Endothelial cell of umbilical vein (primary cell): ENCODE results near the gene STK16. TPM values are rescaled to one million over a fixed set of nuclear protein-coding genes. Genes with fewer than 3 reads are reported as not detected.

Experiments
- BruUV-seq: library from RNA; stranded (reverse); fragments of 400-500 nt; replicated peaks from 2 replicates; lab custom pipeline; 2021; lab: Mats Ljungman, UMichigan
- CTCF ChIA-PET: fragments of 300-600, 350-600 bp; sonication (Branson Sonifier 250); formaldehyde crosslinking; loops from one replicate; lab custom pipeline; 2021; ENCODE audit warnings: antibody characterized with exemption, inconsistent platforms; lab: Charles Lee
- POLR2A ChIA-PET: fragments of 300-600, 350-600 bp; sonication (Branson Sonifier 250); formaldehyde crosslinking; loops from one replicate; lab custom pipeline; 2021; ENCODE audit warnings: antibody characterized with exemption, inconsistent platforms; lab: Charles Lee
- DNase-seq: peaks from one replicate; pipeline ENCODE4 v3.0.0-alpha.2; 2011; ENCODE audit warnings: low read depth, low spot score
- FAIRE-seq: peaks from 2 replicates; lab custom pipeline; 2011; peaks lifted over from hg19 to GRCh38; lab: Jason Lieb, UNC
- H2AFZ ChIP-seq: 2 replicates; pipeline ENCODE4 v1.6.0; 2012; ENCODE audit warnings: low read depth, low read length, control low read depth, inconsistent platforms
- H3K27ac ChIP-seq: 2 replicates; pipeline ENCODE4 v1.5.1; 2011; ENCODE audit warnings: low read depth, mild to moderate bottlenecking, control low read depth, low read length, moderate library complexity; ENCODE audit not compliant: insufficient read depth
- H3K27me3 ChIP-seq, 2 experiments: 2 replicates each; pipeline versions ENCODE4 v1.6.0 to v1.6.1; 2011; ENCODE audit warnings: low read length in 2 of 2, mixed read lengths in 1 of 2; ENCODE audit not compliant: control insufficient read depth in 2 of 2, insufficient read depth in 2 of 2
- H3K36me3 ChIP-seq, 2 experiments: 2 replicates in 1 of 2; 3 replicates in 1 of 2; pipeline ENCODE4 v1.5.1; 2011; ENCODE audit warnings: low read length in 2 of 2, mild to moderate bottlenecking in 1 of 2, moderate library complexity in 1 of 2; ENCODE audit not compliant: control insufficient read depth in 2 of 2, insufficient read depth in 2 of 2; ENCODE audit errors: extremely low read depth in 1 of 2
- H3K4me1 ChIP-seq: 3 replicates; pipeline ENCODE4 v1.5.1; 2011; ENCODE audit warnings: mild to moderate bottlenecking, low read length; ENCODE audit not compliant: control insufficient read depth, insufficient read depth; ENCODE audit errors: extremely low read depth
- H3K4me2 ChIP-seq: 2 replicates; pipeline ENCODE4 v1.6.1; 2011; ENCODE audit warnings: low read length, control low read depth, mixed read lengths; ENCODE audit not compliant: insufficient read depth
- H3K4me3 ChIP-seq, 3 experiments: fragments of 200-600 bp in 1 of 3; sonication (generic), shearing (Covaris generic) in 1 of 3; replicated peaks in 1 of 3; 2 replicates each; pipeline ENCODE4 v1.5.1; 2011 to 2016; ENCODE audit warnings: control low read depth in 3 of 3, low read length in 3 of 3, mild to moderate bottlenecking in 2 of 3, inconsistent platforms in 1 of 3, low read depth in 1 of 3, moderate library complexity in 1 of 3; ENCODE audit not compliant: insufficient read depth in 1 of 3
- H3K79me2 ChIP-seq: 2 replicates; pipeline ENCODE4 v1.6.0; 2012; ENCODE audit warnings: low read length, inconsistent platforms; ENCODE audit not compliant: control insufficient read depth, insufficient read depth
- H3K9ac ChIP-seq: replicated peaks from 2 replicates; pipeline ENCODE3; 2011; ENCODE audit warnings: low read length, control low read depth; ENCODE audit not compliant: insufficient read depth; ENCODE audit errors: extremely low read depth
- H3K9me1 ChIP-seq: replicated peaks from 3 replicates; pipeline ENCODE4 v1.6.0; 2011; ENCODE audit warnings: mild to moderate bottlenecking, low read length; ENCODE audit not compliant: control insufficient read depth, insufficient read depth; ENCODE audit errors: extremely low read depth
- H3K9me3 ChIP-seq: replicated peaks from 2 replicates; pipeline ENCODE4 v1.5.1; 2012; ENCODE audit warnings: low read length, inconsistent platforms; ENCODE audit not compliant: control insufficient read depth, insufficient read depth
- H4K20me1 ChIP-seq: replicated peaks from 2 replicates; pipeline ENCODE3; 2011; ENCODE audit warnings: mild to moderate bottlenecking, low read length; ENCODE audit not compliant: control insufficient read depth, insufficient read depth; ENCODE audit errors: extremely low read depth
- JUN ChIP-seq: IDR thresholded peaks from 2 replicates; pipeline ENCODE4 v1.6.1; 2011; ENCODE audit warnings: borderline replicate concordance, low read depth; ENCODE audit not compliant: insufficient read length, insufficient read depth
- MYC ChIP-seq: IDR thresholded peaks from one replicate; pipeline ENCODE4 v1.6.1; 2011; ENCODE audit warnings: mild to moderate bottlenecking, low read depth, low read length
- POLR2A ChIP-seq: IDR thresholded peaks from 2 replicates; pipeline ENCODE4 v1.6.1; 2012; ENCODE audit warnings: low read depth, mild to moderate bottlenecking, control low read depth, low read length
- POLR2AphosphoS5 ChIP-seq: IDR thresholded peaks from 2 replicates; pipeline ENCODE4 v1.6.1; 2012; ENCODE audit warnings: low read depth, mild to moderate bottlenecking, control low read depth, low read length, moderate library complexity; ENCODE audit not compliant: insufficient read depth
- dilution Hi-C: fragments of 300-500 bp; cut with MboI; formaldehyde crosslinking; loops from one replicate; pipeline ENCODE4 v1.15.0; 2019; ENCODE audit warnings: low sequenced_read_pairs; ENCODE audit not compliant: extremely low pct_ligation_motif_present
- intact Hi-C: fragments of 100-400 bp; cut with micrococcal nuclease; formaldehyde crosslinking; loops from one replicate; pipeline ENCODE4 v1.10.0; 2022
- polyA plus RNA-seq, 4 experiments: library from polyadenylated mRNA; depleted of rRNA in 3 of 4; stranded (reverse) in 3 of 4; unstranded in 1 of 4; fragments of >200 nt; gene quantifications; 2 replicates each; pipeline versions ENCODE4 v1.2.1 to v1.2.3, GENCODE V29; 2011 to 2012; ENCODE audit warnings: missing spikeins in 1 of 4
- total RNA-seq: library from RNA; stranded (reverse); gene quantifications from 2 replicates; pipeline ENCODE4 v1.2.3, GENCODE V29; 2021
- TF ChIP-seq, protein P1 (sequence below): IDR thresholded peaks from 2 replicates; pipeline ENCODE4 v1.6.1; 2011; ENCODE audit not compliant: insufficient read depth, insufficient read length

The STK16 gene
- total and polyA plus RNA-seq, 2 donors (not counting 3 experiments of a cell fraction or from before 2014, with no cell fraction given), result 18.8 to 63.2 TPM

DNA sequence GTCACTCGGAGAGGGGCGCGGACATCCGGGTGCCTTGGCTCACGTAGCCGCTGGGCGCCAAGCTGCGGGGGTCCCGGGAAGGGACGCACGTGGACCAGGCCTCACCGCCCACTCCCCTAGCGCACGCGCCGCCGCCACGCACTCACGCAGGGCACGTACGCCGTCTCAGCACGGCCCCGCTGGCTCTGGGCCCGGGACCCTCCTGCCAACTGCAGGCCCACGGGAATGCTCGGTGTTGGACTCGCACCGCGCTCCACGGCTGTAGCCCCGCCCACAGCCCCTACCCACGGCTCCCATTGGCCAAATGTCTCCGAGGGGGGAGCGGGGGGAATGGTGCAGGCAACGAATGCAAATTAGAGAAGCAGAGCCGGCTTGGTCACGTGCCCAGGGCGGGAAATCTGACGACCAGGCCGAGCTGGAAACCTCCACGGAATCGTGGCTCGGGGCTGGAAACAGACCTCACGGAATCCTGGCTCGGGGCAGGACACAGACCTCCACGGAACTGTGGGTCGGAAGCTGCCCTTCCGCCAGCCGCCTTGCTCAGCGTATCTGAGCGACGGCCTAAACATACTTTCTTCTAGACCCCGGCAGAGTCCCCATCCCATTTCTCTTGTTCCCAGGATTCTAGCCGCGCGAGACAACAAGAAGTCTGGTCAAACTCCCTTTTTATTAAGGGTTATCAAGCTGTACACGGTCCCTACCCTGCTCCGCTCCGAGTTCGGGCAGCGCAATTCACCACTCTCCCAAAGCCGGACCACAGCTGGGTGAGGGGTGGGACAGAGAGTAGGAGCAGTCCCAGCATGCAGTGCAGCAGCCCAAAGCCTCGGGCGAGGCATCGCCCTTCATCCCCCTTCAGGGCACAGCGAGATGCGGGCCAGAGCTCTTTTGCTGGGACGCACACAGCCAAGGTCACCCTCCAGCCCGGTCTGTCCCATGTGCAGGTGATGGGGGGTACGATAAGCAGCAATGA lies 26.3 kb upstream of the STK16 start, which contains the start of gene ABCB6:
Gene ABCB6 (minus strand): TSS at position 227 of the 970 bp plus-strand sequence. CDS start 285 bp downstream, outside the sequence.
- ChIA-PET CTCF (interaction anchor here (0.5 to 2.2 kb wide), 7 partner anchors 7 to 76 kb away, joined by 3 to 12 read pairs (median 4); partner anchors contain the start of genes ANKZF1, ATG9A, CNPPD1 and DNAJB2), POLR2A (interaction anchor here (0.5 to 1.2 kb wide), 3 partner anchors 10 to 68 kb away, joined by 4 to 6 read pairs (median 4); partner anchors contain the start of genes ANKZF1 and ATG9A)
- DNase-seq (peak; percentile 93), FAIRE-seq (peak; percentile 95)
- H3K27ac ChIP-seq, result peak within 1 kb of the TSS; percentile 82
- dilution Hi-C loops, result no loop called here
- H4K20me1 ChIP-seq, result no peaks in the 10 kb centered on the region
- no peaks in the 10 kb centered on the region for H3K9me1 ChIP-seq
- H3K4me2 ChIP-seq, result peak within 1 kb of the TSS; percentile 83
- no peaks in the 10 kb centered on the region for H3K79me2 ChIP-seq
- BruUV-seq, result TSS peak; percentile 67
- peak; percentile 83 for TF ChIP-seq POLR2A
- TF ChIP-seq POLR2AphosphoS5, result peak; percentile 81
- TF ChIP-seq, protein P1, sequence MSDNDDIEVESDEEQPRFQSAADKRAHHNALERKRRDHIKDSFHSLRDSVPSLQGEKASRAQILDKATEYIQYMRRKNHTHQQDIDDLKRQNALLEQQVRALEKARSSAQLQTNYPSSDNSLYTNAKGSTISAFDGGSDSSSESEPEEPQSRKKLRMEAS, result peak; percentile 96
- peak; percentile 49 for TF ChIP-seq MYC
- no peak for TF ChIP-seq JUN
- H3K36me3 ChIP-seq, result peaks cover 3 to 32% of the 10 kb centered on the region in 2 experiments
- H3K9ac ChIP-seq, result peak within 1 kb of the TSS; percentile 37
- H3K9me3 ChIP-seq, result no peaks in the 10 kb centered on the region
- H3K4me3 ChIP-seq, result peak within 1 kb of the TSS; percentile 20 to 55 (median 46)
- H3K27me3 ChIP-seq, result no peaks in the 10 kb centered on the region
- peaks cover 14% of the 10 kb centered on the region for H3K4me1 ChIP-seq
- peak within 1 kb of the TSS; percentile 56 for H2AFZ ChIP-seq
- intact Hi-C loops, result loop anchor here (1.0 to 5.0 kb wide), 10 partner anchors 10 to 168 kb away; partner anchors contain the start of genes ANKZF1, ATG9A, DNAJB2 and DNPEP
